GM18909 (cell line): ENCODE measurements around the gene INO80.
"Not testable (repeated sequence)": the region's sequence is repeated elsewhere in the genome, so short reads cannot be mapped to it uniquely, and the experiment has no call there.

ENCODE experiments used
- ATAC-seq: cut with Tn5 transposase; IDR thresholded peaks from one replicate; pipeline ENCODE4 v1.9.1; 2021; ENCODE audit warnings: mild to moderate bottlenecking; ENCODE audit not compliant: unreplicated experiment, poor library complexity

Gene INO80

GRCh38 chr15:41116116-41116961, at the start of gene INO80:
Gene INO80, minus strand, starts transcription at chr15:41116280. Its CDS starts 19,970 bp downstream, at chr15:41096310.
- peak; percentile 74 for ATAC-seq

GRCh38 chr15:41161736-41162135, 45.7 kb upstream of the INO80 start:
- ATAC-seq, result no peak

- no peak for ATAC-seq
Measured at GRCh38 chr15:41161336-41161735, 45.3 kb upstream of the INO80 start.

GRCh38 chr15:41160639-41161315, 44.7 kb upstream of the INO80 start:
- ATAC-seq, result no peak

- no peak for ATAC-seq
Measured at GRCh38 chr15:41154412-41154811, 38.3 kb upstream of the INO80 start.

- no peak for ATAC-seq
Measured at GRCh38 chr15:41153733-41154132, 37.7 kb upstream of the INO80 start.

GRCh38 chr15:41151451-41152005, 35.4 kb upstream of the INO80 start:
- ATAC-seq, result no peak

- no peak for ATAC-seq
Measured at GRCh38 chr15:41150279-41150678, 34.2 kb upstream of the INO80 start.

GRCh38 chr15:41148065-41148464, 32.0 kb upstream of the INO80 start:
- no peak for ATAC-seq

- no peak for ATAC-seq
Measured at GRCh38 chr15:41139619-41140018, 23.5 kb upstream of the INO80 start.

- not testable (repeated sequence) for ATAC-seq
Measured at GRCh38 chr15:41139112-41139511, 23.0 kb upstream of the INO80 start.

GRCh38 chr15:41135580-41135979, 19.5 kb upstream of the INO80 start:
- ATAC-seq, result not testable (repeated sequence)

- ATAC-seq, result no peak
Measured at GRCh38 chr15:41133454-41133853, 17.4 kb upstream of the INO80 start.

- ATAC-seq, result not testable (repeated sequence)
Measured at GRCh38 chr15:41132094-41132493, 16.0 kb upstream of the INO80 start.

GRCh38 chr15:41128174-41128902, 12.3 kb upstream of the INO80 start:
- ATAC-seq, result no peak

- ATAC-seq, result no peak
Measured at GRCh38 chr15:41125931-41126642, 10.0 kb upstream of the INO80 start.

- ATAC-seq, result no peak
Measured at GRCh38 chr15:41125063-41125669, 9.1 kb upstream of the INO80 start.

- ATAC-seq, result no peak
Measured at GRCh38 chr15:41124058-41124457, 8.0 kb upstream of the INO80 start.

- ATAC-seq, result no peak
Measured at GRCh38 chr15:41122849-41123248, 6.8 kb upstream of the INO80 start.

- ATAC-seq, result no peak
Measured at GRCh38 chr15:41121951-41122350, 5.9 kb upstream of the INO80 start.
